ENCODE results near the gene RALGPS1.

DNA sequence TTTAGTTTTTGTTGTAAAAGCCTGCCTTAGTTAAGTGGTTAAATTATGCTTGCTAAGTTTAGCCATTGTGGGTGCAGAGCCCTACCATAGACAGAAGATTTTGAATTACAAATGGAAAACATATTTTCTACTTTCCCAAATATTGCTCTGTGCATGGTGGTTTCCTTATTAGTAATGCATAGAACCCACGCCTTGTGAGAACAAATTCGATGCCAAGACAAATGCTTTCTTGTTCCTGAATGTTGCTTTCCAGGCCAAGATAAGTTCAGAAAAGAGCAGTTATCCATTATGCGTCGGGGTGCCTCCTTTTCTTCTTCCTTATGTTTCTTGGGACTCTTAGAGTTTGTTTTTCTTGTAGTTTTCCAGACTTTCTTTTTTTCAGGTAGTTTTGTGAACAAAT lies 319.0 kb downstream of the RALGPS1 start:
- TF ChIP-seq, protein P1, sequence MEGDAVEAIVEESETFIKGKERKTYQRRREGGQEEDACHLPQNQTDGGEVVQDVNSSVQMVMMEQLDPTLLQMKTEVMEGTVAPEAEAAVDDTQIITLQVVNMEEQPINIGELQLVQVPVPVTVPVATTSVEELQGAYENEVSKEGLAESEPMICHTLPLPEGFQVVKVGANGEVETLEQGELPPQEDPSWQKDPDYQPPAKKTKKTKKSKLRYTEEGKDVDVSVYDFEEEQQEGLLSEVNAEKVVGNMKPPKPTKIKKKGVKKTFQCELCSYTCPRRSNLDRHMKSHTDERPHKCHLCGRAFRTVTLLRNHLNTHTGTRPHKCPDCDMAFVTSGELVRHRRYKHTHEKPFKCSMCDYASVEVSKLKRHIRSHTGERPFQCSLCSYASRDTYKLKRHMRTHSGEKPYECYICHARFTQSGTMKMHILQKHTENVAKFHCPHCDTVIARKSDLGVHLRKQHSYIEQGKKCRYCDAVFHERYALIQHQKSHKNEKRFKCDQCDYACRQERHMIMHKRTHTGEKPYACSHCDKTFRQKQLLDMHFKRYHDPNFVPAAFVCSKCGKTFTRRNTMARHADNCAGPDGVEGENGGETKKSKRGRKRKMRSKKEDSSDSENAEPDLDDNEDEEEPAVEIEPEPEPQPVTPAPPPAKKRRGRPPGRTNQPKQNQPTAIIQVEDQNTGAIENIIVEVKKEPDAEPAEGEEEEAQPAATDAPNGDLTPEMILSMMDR (IDR thresholded peaks at IDR 0.05; ENCODE audit: low read depth, low read length), result no peak
- no peak for TF ChIP-seq EZH2phosphoT487 (IDR thresholded peaks at IDR 0.05; ENCODE audit: low read depth)

All from OCI-LY3 (cell line).